ENCODE measurements around the gene C15orf62.

The C15orf62 gene

DNA sequence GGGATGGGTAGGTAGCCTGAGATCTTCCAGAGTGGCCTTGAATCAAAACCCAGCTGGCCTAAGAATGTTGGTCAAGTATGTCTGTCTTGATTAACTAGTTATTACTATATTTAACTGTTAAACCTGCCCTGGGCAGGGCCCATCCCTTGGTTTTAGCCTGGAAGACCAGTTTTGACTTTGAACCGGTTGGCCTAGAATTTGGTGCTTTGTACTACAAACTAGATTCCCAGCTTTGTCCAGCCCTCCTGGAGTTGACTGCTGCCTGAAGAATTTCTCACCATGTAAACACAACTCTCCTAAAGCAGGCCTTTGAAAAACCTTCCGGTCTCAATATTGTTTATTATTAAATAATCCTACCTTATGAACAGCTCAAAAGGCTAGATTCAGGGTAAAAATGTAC lies 16.0 kb downstream of the C15orf62 start:
- no peak for DNase-seq

GRCh38 chr15:40787344-40787841 lies 17.6 kb downstream of the C15orf62 start:
- peak; percentile 94 for DNase-seq

- DNase-seq: no peak
Observed at GRCh38 chr15:40787991-40788390, 18.2 kb downstream of the C15orf62 start.

DNA sequence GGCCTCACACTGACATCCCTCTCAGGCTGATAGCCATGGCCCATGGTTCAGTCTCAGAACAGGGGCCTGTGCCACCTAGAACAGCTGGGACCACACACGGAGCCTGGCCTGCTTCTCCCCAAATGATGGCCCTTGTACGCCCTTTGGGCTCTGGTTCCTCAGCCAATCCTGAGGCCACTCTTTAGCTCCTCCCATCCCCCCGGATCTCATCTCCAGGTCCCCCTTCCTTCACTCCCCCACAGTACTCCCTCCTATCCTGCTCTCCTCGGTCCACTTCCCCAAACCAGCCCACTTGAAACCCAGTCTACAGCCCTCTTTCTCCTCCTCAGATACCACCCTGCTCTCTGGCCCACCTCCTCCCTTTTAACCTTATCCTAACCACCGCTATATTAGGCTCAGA lies 19.3 kb downstream of the C15orf62 start:
- DNase-seq: no peak

DNA sequence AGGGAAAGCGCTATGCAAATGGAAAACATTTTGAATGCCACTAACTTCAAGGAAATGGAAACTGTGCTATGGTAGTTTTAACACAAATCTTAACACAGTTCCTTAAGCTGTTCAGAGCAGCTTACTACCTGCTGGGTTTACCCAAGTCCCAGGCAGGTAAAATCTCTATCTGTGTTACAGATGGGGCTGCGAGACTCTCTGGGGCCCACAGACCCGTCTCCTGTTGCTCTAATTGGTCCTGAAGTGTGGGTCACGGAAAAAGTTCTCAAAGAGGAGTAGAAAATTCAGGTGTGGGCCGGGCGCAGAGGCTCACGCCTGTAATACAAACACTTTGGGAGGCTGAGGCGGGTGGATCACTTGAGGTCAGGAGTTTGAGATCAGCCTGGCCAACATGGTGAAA lies 20.2 kb downstream of the C15orf62 start:
- no peak for DNase-seq

- no peak for DNase-seq
Observed at GRCh38 chr15:40790718-40791117, 20.9 kb downstream of the C15orf62 start.

GRCh38 chr15:40792394-40792793 lies 22.6 kb downstream of the C15orf62 start:
- no peak for DNase-seq

- DNase-seq: no peak
Observed at GRCh38 chr15:40793216-40793989, 23.6 kb downstream of the C15orf62 start.

DNA sequence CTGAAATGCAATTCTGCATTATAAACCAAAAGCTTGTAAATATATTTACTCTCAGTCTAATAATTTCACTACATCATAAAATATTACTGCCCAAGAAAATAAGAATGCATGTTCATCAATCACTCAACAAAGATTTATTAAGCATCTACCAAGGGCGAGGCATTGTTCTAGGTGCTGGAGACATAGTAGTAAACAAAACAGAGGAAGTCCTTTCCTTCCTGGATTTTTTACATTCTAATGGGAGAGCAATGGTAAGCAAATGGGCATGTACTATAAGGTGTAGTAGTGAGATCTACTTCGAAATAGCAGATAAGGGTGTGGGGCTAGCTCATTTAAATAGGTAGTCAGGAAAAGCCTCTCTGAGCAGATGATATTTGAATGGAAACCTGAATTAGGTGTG lies 26.3 kb downstream of the C15orf62 start:
- DNase-seq: no peak

DNA sequence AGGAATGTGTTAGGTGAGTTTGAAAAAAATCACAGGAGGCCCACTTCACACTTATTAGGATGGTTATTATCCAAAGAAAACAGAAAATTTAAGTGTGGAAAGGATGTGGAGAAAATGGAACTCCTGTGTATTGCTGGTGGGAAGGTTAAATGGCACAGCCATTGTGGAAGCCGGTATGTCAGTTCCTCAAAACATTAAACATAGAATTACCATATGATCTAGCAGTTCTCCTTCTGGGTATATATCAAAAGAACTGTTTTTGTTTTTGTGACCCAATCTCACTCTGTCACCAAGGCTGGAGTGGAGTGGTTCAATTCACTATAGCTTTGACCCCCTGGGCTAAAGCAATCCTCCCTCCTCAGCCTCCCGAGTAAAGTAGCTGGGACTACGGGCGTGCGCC lies 26.7 kb downstream of the C15orf62 start:
- DNase-seq: no peak

DNA sequence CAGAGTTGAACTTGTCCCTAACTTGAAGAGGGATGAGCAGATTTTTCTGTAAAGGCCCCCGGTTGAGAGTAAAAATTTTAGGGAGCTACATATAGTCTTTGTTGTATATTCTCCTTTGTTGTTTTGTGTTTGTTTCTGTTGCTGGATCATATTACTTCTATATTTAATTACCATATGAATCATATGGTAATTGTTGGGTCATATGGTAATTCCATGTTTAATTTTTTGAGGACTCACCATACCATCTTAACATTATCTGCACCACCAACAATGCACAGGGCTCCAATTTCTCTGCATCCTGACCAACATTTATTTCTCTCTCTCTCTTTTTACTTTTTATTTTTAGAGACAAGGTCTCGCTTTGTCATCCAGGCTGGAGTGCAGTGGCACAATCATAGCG lies 29.7 kb downstream of the C15orf62 start:
- no peak for DNase-seq

GRCh38 chr15:40803076-40803475 lies 33.3 kb downstream of the C15orf62 start:
- no peak for DNase-seq

- DNase-seq: no peak
Observed at GRCh38 chr15:40803688-40804087, 33.9 kb downstream of the C15orf62 start.

DNA sequence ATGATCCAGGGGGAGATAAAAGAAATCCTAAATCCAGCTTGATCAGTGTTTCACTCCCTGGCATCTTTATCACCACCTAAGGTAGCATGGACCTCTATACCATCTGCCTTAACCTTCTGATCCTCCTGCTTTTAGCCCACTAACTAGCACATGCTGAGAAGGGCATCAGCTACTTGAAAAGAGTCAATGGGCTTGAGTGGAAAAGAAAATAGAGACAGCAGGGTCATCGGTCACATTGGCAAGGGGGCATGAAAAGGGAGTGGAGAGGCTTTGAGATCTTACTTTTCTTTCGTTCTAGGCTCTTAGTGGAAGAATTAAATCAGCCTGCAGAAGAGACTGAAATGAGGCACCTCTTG lies 36.9 kb downstream of the C15orf62 start:
- no peak for DNase-seq

- DNase-seq: peak; percentile 90
Observed at GRCh38 chr15:40807028-40807887, 37.5 kb downstream of the C15orf62 start, which contains the start of the genes DNAJC17 and ZFYVE19. DNAJC17 (minus strand) TSS chr15:40807473; CDS start chr15:40807446, 27 bp downstream. ZFYVE19 (plus strand) TSS chr15:40807089; CDS start chr15:40807590, 501 bp downstream.

- no peak for DNase-seq
Observed at GRCh38 chr15:40807888-40808461, 38.2 kb downstream of the C15orf62 start.

DNA sequence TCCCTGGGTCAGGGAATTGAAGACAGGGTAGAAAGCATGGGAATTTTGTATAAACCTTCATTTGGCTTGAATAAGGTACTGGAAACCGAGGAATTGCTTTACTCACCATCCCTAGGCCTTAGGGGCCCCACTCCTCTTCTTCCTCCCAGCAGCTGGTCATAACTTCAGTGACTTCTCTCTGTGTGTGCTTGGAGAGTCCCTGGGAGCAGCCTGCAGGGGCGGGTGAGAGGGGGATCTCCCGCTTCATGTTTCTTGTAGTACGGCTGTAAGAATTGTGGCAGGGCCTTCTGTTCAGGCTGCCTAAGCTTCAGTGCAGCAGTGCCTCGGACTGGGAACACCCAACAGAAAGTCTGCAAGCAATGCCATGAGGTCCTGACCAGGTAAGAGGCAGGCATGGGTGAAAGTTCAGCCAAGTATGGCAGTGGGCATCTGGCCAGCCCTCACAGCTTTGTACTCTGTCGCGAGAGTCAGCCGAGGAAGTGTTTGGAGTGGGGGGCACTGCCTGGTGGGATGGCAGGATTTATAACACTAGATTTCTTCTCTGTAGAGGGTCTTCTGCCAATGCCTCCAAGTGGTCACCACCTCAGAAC lies 39.2 kb downstream of the C15orf62 start:
- no peak for DNase-seq

- DNase-seq: no peak
Observed at GRCh38 chr15:40812721-40813425, 43.1 kb downstream of the C15orf62 start.

- DNase-seq: no peak
Observed at GRCh38 chr15:40815042-40815698, 45.4 kb downstream of the C15orf62 start.

- DNase-seq: no peak
Observed at GRCh38 chr15:40819048-40819447, 49.3 kb downstream of the C15orf62 start.

GRCh38 chr15:40821195-40821594 lies 51.4 kb downstream of the C15orf62 start:
- no peak for DNase-seq
